Jurkat, Clone E6-1 (cell line): ENCODE measurements around the gene CHRM4.
A peak's percentile ranks its signal among the peaks of the same experiment; 100 is the strongest.
"Not testable (repeated sequence)": the region's sequence is repeated elsewhere in the genome, so short reads cannot be mapped to it uniquely, and the experiment has no call there.

Experiments used
- DNase-seq: peaks from one replicate; pipeline ENCODE4 v3.0.0-alpha.2; 2011; ENCODE audit warnings: low read depth, low spot score
- H3K4me3 ChIP-seq: 2 replicates; pipeline ENCODE4 v1.5.1; 2011; ENCODE audit warnings: mild to moderate bottlenecking, low read length, control low read depth, moderate library complexity

The CHRM4 gene

DNA sequence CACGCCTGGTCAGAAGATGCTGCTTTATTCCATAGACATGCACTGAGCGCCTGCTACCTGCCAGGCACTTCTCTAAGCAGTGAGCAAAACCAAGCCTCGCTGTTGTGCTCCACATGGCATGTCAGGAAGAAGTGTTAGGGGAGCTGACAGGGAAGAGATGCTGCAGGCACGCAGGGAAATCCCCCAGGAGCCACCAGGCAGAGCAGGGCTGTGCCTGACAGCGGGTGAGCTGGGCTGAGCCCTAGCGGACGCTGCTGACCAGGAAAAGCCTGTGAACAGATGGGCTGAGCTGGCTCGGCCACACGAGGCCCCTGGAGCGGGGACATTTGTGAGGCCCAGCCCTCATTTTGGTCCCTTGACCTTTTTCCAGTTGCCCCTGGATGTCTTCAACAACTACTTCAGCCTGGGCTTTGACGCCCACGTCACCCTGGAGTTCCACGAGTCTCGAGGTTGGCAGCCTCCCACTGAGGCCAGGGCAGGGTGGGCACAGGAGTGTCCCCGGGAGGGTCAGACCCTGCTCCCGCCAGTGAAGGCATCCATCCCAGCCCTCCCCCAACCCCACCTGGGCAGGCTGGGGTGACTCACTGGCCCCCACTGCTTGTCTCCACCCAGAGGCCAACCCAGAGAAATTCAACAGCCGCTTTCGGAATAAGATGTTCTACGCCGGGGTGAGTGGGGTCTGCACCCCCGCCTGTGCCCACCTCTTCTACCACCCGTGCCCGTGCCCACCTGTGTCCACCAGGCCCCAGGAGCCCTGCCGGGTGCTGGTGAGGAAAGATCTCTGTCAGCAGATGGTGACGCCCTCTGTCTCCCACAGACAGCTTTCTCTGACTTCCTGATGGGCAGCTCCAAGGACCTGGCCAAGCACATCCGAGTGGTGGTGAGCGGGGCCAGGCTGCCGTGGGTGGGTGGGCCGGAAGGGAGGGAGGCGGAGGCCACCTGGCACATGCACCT, 17.5 kb downstream of the CHRM4 start:
- no peak for DNase-seq

GRCh38 chr11:46372501-46372900, 19.1 kb downstream of the CHRM4 start:
- not testable (repeated sequence) for H3K4me3 ChIP-seq, DNase-seq

More for the DNA sequence above, 17.5 kb downstream of the CHRM4 start:
- H3K4me3 ChIP-seq: no peak overlapping the region

DNA sequence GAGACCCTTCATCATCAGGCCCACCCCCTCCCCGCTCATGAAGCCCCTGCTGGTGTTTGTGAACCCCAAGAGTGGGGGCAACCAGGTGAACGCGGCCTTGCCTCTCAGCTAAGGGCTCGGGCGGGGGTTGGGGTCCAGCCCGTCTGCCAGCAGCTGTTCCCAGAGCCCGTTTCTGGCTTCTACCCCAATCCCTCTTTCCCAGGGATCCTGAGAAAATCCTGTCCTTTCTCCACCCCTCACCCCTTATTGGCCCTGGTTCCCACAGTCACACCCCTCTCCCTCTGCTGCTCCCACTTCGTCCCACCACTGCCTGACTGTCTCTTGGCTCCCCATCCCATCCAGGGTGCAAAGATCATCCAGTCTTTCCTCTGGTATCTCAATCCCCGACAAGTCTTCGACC, 19.5 kb downstream of the CHRM4 start:
- no peak for DNase-seq
- no peak overlapping the region for H3K4me3 ChIP-seq

- not testable (repeated sequence) for DNase-seq
Observed at GRCh38 chr11:46371262-46371661, 20.3 kb downstream of the CHRM4 start.

DNA sequence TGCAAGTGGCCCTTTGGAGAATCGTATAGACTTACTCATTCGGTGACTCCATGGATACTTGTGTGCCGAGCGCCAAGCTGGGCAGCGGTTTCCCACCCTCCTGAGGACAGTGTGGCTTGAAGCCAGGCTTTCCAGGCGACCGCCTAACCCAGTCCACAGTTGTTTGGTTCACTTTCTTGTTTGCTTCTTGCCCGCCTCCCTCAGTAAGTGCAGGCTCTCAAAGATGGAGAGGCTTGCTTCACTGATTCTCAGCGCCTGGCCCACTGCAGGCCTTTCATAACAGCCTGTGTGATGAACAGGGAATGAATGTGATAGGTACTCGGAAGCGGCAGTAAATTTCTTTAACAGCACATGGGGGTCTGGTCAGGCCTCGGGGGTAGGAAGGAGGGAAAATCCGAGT, 21.3 kb downstream of the CHRM4 start:
- no peak overlapping the region for H3K4me3 ChIP-seq
- DNase-seq: no peak

More at GRCh38 chr11:46371262-46371661, 20.3 kb downstream of the CHRM4 start:
- not testable (repeated sequence) for H3K4me3 ChIP-seq

- peak; percentile 54 for DNase-seq
- no peak overlapping the region for H3K4me3 ChIP-seq
Observed at GRCh38 chr11:46369458-46370152, 22.0 kb downstream of the CHRM4 start.

DNA sequence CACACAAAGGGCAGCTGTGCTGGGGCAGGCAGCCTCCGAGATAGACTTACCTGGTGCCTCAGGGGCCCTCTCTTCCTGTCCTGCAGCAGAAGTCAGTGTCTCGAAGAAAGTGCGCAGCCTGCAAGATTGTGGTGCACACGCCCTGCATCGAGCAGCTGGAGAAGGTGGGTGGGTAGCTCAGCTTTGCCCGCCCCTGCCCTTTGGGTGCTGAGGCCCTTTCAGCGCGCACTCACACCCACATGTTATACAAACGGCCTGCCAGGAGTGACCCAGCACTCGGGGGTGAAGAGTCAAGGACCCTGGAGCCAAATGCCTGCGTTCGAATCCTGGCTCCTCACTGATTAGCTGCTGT, 23.7 kb downstream of the CHRM4 start:
- no peak for DNase-seq
- H3K4me3 ChIP-seq: no peak overlapping the region

- DNase-seq: peak; percentile 50
- H3K4me3 ChIP-seq: no peak overlapping the region
Observed at GRCh38 chr11:46367244-46367915, 24.2 kb downstream of the CHRM4 start.

GRCh38 chr11:46366661-46367161, 24.9 kb downstream of the CHRM4 start:
- H3K4me3 ChIP-seq: no peak overlapping the region
- DNase-seq: no peak

DNA sequence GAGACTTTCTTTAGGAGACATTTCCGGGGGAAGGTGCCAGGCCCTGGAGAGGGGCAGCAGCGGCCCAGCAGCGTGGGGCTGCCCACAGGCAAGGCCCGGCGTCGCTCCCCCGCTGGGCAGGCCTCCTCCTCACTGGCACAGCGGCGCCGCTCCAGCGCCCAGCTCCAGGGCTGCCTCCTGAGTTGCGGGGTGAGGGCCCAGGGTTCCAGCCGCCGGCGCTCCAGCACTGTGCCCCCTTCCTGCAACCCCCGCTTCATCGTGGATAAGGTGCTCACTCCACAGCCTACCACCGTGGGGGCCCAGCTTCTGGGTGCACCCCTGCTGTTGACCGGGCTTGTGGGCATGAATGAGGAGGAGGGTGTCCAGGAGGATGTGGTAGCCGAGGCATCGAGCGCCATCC, 25.3 kb downstream of the CHRM4 start:
- DNase-seq: no peak
- no peak overlapping the region for H3K4me3 ChIP-seq

DNA sequence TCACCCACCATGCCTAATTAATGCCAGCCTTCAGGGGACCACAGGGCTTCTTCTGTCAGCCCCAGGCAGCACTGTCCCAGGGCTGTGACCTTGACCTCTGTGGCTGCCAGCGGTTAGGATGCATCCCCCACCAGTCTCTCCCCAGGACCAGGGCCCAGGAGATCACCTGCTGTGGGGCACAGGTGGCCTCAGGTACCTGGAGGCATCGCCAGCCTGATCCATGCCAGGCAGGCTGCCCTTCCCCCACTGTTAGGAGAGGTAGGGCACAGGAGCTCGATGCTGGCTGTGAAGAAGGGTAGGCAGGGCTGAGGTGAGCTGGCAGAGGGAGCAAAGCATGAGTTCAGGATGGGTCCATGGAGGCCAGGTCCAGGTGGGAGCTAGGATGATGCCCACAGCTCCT, 26.8 kb downstream of the CHRM4 start:
- no peak for DNase-seq

GRCh38 chr11:46364056-46364455, 27.5 kb downstream of the CHRM4 start:
- DNase-seq: no peak
- H3K4me3 ChIP-seq: no peak overlapping the region

More for the DNA sequence above, 26.8 kb downstream of the CHRM4 start:
- no peak overlapping the region for H3K4me3 ChIP-seq

DNA sequence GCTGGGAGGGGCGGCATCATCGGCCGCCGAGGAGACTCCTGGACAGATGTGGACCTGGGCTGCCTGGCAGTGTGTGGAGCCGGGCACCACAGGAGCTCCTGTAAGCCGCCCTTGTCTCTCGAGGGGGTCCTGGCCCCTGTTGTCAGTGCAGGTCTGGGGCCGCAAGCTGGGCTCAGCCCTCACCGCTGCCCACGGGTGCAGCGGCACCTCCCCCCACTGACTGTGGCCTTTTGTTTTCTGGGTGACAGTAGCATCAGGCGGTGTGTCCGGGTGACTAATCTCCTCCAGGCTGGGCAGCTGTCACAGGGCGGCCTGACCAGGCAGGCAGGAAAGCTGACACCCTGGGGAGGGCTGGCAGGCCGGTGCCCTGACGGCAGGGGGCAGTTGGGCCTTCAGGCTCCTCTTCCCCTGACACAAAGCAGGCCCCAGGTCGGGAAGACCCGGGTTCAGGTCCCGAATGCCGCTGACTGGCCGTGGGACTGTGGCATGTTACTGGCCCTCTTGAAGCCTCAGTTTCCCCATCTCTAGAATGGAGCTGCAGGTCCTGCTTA, 28.0 kb downstream of the CHRM4 start:
- no peak for DNase-seq
- no peak overlapping the region for H3K4me3 ChIP-seq

DNA sequence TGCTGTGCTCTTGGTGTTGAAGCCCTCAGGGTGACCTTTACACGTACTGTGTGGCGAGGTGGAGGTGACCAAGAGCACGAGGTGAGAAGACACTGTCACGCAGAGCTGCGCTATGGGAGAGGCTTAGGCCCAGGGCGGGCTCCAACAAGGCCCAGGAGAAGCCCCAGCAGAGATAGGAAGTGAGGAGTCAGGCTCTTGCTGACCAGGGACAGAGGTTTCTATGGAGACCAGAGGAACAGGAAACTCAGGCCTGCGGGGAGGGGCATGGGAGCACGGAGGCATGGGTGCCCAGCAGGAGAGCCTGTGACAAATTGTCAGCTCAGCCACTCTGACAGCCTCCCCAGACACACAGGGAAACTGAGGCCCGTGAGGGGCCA, 28.6 kb downstream of the CHRM4 start:
- H3K4me3 ChIP-seq: no peak overlapping the region
- no peak for DNase-seq

GRCh38 chr11:46362156-46363030, 29.2 kb downstream of the CHRM4 start:
- H3K4me3 ChIP-seq: peak overlapping the region; percentile 81
- DNase-seq: no peak

DNA sequence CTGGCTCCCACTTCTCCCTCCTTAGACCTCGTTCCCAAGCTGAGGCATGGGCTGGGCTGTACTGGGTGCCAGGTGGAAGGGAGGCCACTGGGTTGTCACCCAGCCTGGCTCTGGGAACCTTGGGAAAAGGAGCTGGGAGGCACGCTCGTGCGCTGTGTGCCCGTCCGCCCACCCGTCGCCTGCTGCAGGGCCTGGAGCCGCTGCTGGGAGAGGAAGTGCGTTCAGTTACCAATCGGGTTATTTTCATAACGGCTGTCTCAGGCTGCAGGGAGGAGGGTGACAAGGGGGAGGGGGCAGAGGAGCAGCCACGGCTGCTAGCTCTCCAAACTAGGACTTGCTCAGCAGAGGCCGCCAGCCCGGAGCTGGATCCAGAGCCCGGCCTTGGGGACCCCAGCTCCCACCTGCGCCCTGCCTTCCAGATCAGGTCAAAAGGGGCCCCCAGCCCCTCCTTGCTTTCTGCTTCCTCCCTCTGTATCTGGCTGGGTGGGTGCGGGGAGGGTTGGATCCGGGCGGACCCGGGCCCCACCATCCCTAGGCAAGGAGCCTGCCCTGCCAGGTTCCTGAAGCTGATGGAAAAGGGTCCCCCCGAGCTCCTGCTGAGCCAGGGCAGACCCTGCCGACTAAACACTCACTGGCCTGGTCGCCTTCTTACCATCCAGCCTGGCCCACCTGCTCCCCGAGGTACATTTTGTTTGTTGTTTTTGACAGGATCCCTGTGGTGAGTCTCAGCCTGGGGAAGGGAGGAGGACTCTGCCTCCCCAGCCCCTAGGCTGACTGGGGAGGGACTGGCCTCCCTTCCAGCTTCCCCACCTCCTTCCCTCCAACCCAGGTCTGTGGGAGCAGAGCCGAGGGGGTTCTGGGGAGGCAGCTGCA, 30.1 kb downstream of the CHRM4 start:
- peak overlapping the region; percentile 81 for H3K4me3 ChIP-seq

DNA sequence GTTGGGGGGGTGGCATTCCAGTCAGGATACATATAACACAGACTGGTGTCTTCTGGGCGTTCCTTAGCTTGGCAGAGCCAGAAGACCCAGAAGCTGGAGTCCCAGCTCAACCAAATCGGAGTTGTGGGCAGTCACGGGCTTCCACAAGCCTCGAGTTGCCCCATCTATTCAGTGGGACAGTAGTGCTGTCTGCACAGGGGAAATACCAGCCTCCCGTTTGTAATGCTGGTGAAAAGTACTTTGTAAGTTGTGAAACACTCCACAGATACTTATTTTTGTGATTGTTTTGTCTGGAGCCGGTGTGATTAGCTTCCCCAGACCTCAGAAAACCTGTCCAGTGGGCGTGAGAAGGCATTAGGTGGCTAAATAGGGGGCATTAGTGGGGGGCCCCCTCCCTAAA, 30.7 kb downstream of the CHRM4 start:
- DNase-seq: no peak
- H3K4me3 ChIP-seq: peak overlapping the region; percentile 81

More for the DNA sequence above, 30.1 kb downstream of the CHRM4 start:
- DNase-seq: peak; percentile 85

DNA sequence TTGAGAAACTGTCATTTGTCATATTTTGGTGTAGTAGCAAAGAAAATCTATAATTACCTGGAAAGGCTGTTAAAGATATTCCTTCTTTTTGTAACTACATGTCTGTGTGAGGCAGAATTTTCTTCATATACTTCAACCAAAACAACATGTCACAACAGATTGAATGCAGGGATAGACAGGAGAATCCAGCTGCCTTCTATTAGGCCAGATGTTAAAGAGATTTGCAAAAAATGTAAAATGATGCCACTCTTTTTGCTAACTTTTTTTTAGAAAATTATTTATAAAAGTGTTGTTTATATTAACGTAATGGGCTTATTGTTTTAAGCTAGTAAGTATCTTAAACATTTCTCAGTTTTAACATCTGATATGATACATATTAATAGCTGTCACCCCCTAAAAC, 31.6 kb downstream of the CHRM4 start:
- no peak for DNase-seq
- H3K4me3 ChIP-seq: no peak overlapping the region
